Left ventricle myocardium inferior (tissue), 1 donor: Measurements from ENCODE around the gene HOGA1. TPM values are rescaled to one million over a fixed set of nuclear protein-coding genes. Genes with fewer than 3 reads are reported as not detected.
"Not testable (repeated sequence)": the region's sequence is repeated elsewhere in the genome, so short reads cannot be mapped to it uniquely, and the experiment has no call there.

Experiments
- DNase-seq: peaks from one replicate; pipeline ENCODE4 v3.0.0-alpha.2; 2020
- H3K27ac ChIP-seq: fragments of 200-600 bp; replicated peaks from 2 replicates; pipeline ENCODE4 v1.8.0; 2021
- H3K27me3 ChIP-seq: fragments of 200-600 bp; 2 replicates; pipeline ENCODE4 v1.8.0; 2021; ENCODE audit warnings: low read depth
- H3K36me3 ChIP-seq: fragments of 200-600 bp; 2 replicates; pipeline ENCODE4 v1.8.0; 2021
- H3K4me1 ChIP-seq: fragments of 200-600 bp; 2 replicates; pipeline ENCODE4 v1.8.0; 2021
- H3K4me3 ChIP-seq: fragments of 200-600 bp; 2 replicates; pipeline ENCODE4 v1.8.0; 2021; ENCODE audit warnings: mild to moderate bottlenecking, moderate library complexity
- H3K9me3 ChIP-seq: fragments of 200-600 bp; replicated peaks from 2 replicates; pipeline ENCODE4 v1.8.0; 2021
- CTCF ChIP-seq: fragments of 200-600 bp; IDR thresholded peaks from 2 replicates; pipeline ENCODE4 v1.8.0; 2021; ENCODE audit warnings: antibody characterized with exemption, mild to moderate bottlenecking, borderline replicate concordance
- intact Hi-C: fragments of 100-400 bp; cut with micrococcal nuclease; formaldehyde crosslinking; loops from one replicate; pipeline ENCODE4 v1.11.0; 2022
- total RNA-seq: library from RNA; stranded (reverse); fragmentation: NEBNext Ultra II Directional; extraction: Animal tissue kit (Norgen Biotek cat#: 25700); gene quantifications from one replicate; pipeline ENCODE4 v1.2.1, GENCODE V29; 2021
- donor health status: DM: no; HTN: yes; CAD: no; lungs with severe emphysema.

HOGA1 gene
- total RNA-seq, 1 donor from 2014 or later = 47.1 TPM

GRCh38 chr10:97647556-97647955 lies 63.4 kb downstream of the HOGA1 start:
- no peak for TF ChIP-seq CTCF
- H3K36me3 ChIP-seq = peaks cover 37% of the 10 kb centered on the region

GRCh38 chr10:97648562-97649404 lies 64.6 kb downstream of the HOGA1 start:
- no peak for TF ChIP-seq CTCF
- peaks cover 49% of the 10 kb centered on the region for H3K36me3 ChIP-seq
- intact Hi-C loops = no loop called here
- H3K4me3 ChIP-seq = no peak overlapping the region
- DNase-seq = no peak
- H3K9me3 ChIP-seq = no peaks in the 10 kb centered on the region
- H3K4me1 ChIP-seq = peaks cover 16% of the 10 kb centered on the region
- no peaks in the 10 kb centered on the region for H3K27me3 ChIP-seq
- peak overlapping the region; percentile 21 for H3K27ac ChIP-seq

More at GRCh38 chr10:97647556-97647955, 63.4 kb downstream of the HOGA1 start:
- H3K4me1 ChIP-seq = peaks cover 20% of the 10 kb centered on the region
- H3K27ac ChIP-seq = peak overlapping the region; percentile 21
- no peaks in the 10 kb centered on the region for H3K27me3 ChIP-seq
- intact Hi-C loops = no loop called here
- H3K4me3 ChIP-seq = no peak overlapping the region
- DNase-seq = no peak
- no peaks in the 10 kb centered on the region for H3K9me3 ChIP-seq

GRCh38 chr10:97649405-97649750 lies 65.2 kb downstream of the HOGA1 start:
- Histone ChIP-seq H3K27ac (peak overlapping the region; percentile 21), H3K4me1 (peaks cover 16% of the 10 kb centered on the region), H3K36me3 (peaks cover 49% of the 10 kb centered on the region)
- DNase-seq, intact Hi-C loops, H3K9me3 ChIP-seq, H3K4me3 ChIP-seq, H3K27me3 ChIP-seq: not testable (repeated sequence)

- Histone ChIP-seq H3K9me3 (no peaks in the 10 kb centered on the region), H3K4me1 (peaks cover 16% of the 10 kb centered on the region), H3K4me3 (no peak overlapping the region), H3K27ac (no peak overlapping the region), H3K36me3 (peaks cover 55% of the 10 kb centered on the region), H3K27me3 (no peaks in the 10 kb centered on the region)
- TF ChIP-seq CTCF = no peak
- DNase-seq = no peak
- intact Hi-C loops = no loop called here
Observed at GRCh38 chr10:97650726-97651125, 66.5 kb downstream of the HOGA1 start.

GRCh38 chr10:97651773-97652172 lies 67.6 kb downstream of the HOGA1 start:
- H3K27ac ChIP-seq = no peak overlapping the region
- H3K36me3 ChIP-seq = peaks cover 59% of the 10 kb centered on the region
- TF ChIP-seq CTCF = no peak
- peaks cover 16% of the 10 kb centered on the region for H3K4me1 ChIP-seq
- H3K4me3 ChIP-seq = no peak overlapping the region
- no peaks in the 10 kb centered on the region for H3K9me3 ChIP-seq
- intact Hi-C loops = no loop called here
- DNase-seq = no peak
- H3K27me3 ChIP-seq = no peaks in the 10 kb centered on the region

- intact Hi-C loops = no loop called here
- no peak for TF ChIP-seq CTCF
- DNase-seq = no peak
- Histone ChIP-seq H3K27me3 (no peaks in the 10 kb centered on the region), H3K9me3 (no peaks in the 10 kb centered on the region), H3K27ac (no peak overlapping the region), H3K4me3 (no peak overlapping the region), H3K4me1 (no peaks in the 10 kb centered on the region), H3K36me3 (peaks cover 78% of the 10 kb centered on the region)
Observed at GRCh38 chr10:97656777-97657176, 72.6 kb downstream of the HOGA1 start.
